Activated T-cell treated with anti-CD3 and anti-CD28 coated beads, Interleukin-2, amount 50 U/mL, for 48 hours (primary cell): ENCODE measurements around the gene SURF2.
"Not testable (repeated sequence)": the region's sequence is repeated elsewhere in the genome, so short reads cannot be mapped to it uniquely, and the experiment has no call there.

ENCODE experiments used
- DNase-seq, 2 experiments: peaks; one replicate each; pipeline ENCODE4 v3.0.0-alpha.2; 2020

Gene SURF2

GRCh38 chr9:133357656-133358055 lies 1.3 kb downstream of the SURF2 start:
- DNase-seq = no peak

- peak; percentile 53 to 64 for DNase-seq
Measured at GRCh38 chr9:133359399-133360175, 3.2 kb downstream of the SURF2 start.

DNA sequence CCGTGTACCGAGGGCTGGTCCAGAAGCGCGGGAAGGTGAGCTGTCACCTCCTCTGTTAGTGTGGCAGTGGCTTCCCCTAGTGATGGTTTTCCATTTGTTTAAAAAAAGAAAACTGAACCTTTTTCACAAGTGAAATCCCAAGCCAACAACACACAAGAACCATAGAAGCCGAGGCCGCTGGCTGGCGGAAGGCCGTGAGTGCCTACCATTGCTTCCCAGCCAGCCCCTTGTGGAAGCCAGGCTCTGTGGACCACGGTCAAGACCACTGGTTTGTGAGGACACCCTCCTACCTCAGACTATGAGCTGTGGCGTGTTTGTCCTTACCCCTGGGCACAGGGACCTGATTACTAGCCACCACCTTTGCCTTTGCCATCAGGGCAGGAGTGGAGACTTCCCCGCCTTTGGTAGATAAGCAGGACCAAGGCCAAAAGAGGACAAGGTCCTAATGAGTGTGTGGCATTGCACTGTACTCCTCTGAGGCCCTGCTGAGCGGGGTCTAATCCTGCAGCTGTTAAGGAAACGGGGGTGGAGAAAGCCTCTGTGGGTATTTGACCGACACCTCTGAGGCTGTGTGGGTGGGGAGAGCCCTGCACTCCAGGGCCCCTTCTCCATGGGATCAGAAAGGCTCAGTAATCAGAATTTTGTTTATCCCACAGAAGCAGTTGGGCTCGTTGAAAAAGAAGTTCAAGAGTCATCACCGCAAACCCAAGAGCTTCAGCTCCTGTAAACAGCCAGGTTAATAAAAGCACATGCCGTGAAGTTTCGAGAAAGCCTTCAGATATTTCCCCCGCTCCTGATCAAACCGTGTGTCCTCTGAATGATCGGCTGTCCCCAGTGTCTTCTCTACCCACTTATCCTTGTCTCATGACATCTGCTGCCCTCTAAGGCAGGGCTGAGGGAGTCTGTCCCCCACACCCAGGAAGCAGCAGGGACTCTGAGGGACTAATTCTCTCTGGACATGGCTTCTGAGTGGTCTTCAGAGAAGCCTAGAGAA lies 4.3 kb downstream of the SURF2 start:
- peak; percentile 44 to 48 for DNase-seq

DNA sequence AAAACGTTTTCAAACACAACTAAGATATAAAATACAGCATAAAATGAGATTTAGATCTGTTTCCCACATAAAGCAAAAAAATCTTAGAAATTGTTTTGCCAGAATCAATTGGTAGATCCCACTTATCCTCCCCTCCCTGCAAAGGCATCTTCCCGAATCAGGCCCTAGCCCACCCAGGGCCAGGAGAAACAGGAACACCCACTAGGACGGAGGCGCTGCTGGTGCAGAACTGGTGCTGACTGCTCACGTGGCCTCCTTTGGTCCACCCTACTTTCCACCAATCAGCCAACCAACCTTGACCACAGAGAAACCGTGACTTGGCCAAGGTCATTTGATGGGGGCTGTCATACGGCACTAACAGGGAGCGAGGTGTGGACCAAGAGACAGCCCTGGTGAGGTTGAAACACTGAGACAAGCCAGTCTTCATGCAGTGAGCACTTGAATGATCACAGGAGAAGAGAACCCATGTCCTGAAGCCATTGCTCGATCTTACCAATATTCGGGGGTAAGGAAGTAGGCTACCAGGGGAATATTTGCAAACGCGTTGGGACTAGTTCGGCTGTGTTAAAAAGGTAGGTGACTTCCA lies 5.2 kb downstream of the SURF2 start:
- no peak for DNase-seq

- DNase-seq = no peak
Measured at GRCh38 chr9:133362359-133363044, 6.2 kb downstream of the SURF2 start.

DNA sequence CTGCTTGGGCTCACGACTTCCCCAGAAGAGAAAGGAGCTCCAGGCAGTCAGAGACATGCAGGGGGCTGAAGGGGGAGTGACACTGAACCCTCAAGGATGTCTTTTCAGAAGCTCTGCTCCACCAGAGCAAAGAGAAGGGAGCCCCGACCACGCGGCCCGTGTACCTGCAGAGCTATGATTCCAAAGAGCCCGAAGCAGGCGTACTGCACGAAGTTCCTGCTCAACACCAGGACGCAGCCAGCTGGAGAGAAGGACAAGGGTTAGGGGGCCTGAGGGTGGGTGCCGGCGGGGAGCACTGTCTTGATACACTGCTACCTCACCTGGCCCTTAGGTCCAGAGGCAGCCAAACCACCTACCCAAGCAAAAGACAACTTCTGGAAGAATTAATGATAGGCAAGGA lies 10.1 kb downstream of the SURF2 start:
- DNase-seq = no peak

DNA sequence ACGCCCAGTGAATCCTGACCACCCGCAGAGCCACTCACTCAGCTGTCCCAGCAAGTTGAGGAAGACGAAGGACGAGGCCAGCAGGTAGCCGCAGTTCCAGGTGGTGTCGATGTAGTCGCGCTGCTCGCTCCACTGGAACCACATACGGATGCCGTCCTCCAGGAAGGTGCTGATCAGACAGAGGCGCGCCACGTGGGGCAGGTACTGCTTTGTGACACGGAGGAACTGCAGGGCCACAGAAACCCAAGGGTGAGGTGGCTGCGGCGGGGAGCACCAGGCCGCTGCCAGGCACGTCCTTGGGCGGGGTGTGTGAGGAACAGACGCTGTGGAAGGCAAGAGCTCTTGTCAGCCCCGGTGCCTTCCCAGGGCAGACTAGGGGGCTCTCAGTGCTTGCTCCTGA lies 10.9 kb downstream of the SURF2 start:
- DNase-seq = no peak

DNA sequence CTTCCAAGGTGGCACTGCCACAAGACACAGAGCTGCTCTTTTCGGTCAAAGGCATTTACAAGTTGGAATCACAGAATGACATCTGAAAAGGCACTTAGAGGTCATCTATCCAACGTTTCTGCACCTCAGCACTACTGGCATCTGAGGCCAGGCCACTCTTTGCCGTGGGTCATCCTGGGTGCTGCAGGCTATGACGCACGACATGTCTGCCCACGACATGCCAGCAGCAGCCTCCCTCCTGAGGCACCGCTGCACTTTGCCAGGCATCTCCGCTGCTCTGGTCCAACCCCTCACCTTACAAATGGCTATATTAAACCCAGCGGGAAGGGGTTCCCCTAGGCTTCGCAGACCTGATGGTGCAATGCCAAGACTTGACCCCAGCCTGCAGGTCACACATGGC lies 11.4 kb downstream of the SURF2 start:
- DNase-seq = no peak

DNA sequence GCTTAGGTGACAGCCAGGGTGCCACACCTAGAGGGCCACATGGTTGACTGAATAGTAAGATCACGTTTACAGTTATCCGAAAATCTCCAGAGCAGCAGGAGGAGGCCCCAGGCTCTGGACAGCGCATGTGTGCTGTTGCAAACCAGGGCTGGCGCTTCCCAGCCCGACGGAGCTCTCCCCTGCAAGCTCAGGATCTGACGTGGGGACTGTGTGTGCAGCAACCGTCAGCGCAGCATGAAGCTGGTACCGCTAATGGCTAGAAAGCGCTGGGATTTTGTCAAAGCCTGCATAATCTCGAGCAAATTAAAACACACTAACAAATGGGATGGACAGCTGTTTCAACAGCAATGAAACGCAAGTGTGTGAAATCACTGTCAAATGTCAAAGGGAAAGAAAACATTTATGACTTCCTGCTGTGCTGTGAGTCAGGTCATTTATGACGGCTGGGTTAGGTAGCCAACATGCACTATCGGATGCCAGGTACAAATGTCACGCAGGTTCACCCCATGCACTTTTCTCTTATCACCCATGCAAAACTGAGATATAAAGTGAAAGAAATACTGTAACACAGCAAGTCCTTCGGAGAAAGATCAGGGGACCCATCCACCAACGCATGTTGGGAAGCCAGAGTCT lies 12.0 kb downstream of the SURF2 start:
- DNase-seq = no peak

DNA sequence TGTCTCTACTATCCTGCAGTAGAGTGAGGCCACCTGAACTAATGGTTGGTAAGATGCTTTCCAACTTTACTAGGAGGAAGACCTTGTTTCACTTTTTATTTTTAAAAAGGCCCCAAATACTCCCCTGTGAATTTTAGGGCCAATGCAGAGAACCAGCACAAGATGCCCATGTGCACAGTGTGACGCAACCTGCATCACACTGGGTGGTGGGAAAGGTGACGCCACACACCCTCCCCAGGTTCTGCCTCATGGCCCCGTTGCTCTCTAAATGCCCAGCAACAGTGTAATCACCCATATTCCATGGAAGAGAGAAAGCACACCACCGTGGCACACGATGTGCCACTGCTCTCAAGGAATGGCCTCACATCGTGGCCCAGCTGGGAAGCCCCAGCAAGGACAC lies 13.1 kb downstream of the SURF2 start:
- DNase-seq = no peak

GRCh38 chr9:133369933-133370332 lies 13.6 kb downstream of the SURF2 start:
- DNase-seq = peak; percentile 58 to 64

DNA sequence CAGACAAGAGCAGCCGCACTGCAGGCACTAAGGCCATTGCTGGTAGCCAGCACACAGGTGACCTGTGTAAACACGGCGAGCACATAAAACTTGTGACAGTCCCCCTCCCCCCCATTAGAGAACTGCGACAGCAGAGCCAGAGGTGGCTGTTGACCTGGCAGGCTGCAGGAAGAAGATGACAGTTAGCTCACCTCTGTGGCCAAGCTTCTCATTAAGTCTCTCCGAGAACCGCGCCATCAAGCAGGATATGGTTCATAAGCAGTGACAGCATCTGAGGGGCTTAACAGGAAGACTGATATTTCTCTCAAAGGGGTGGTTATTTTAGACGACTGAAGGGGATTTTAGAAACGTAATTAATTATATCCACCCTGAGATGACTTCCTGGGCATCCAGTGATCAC lies 14.3 kb downstream of the SURF2 start:
- peak; percentile 57 to 58 for DNase-seq

GRCh38 chr9:133371261-133371711 lies 14.9 kb downstream of the SURF2 start:
- DNase-seq = peak; percentile 85 to 88

- no peak for DNase-seq
Measured at GRCh38 chr9:133372144-133372543, 15.8 kb downstream of the SURF2 start.

DNA sequence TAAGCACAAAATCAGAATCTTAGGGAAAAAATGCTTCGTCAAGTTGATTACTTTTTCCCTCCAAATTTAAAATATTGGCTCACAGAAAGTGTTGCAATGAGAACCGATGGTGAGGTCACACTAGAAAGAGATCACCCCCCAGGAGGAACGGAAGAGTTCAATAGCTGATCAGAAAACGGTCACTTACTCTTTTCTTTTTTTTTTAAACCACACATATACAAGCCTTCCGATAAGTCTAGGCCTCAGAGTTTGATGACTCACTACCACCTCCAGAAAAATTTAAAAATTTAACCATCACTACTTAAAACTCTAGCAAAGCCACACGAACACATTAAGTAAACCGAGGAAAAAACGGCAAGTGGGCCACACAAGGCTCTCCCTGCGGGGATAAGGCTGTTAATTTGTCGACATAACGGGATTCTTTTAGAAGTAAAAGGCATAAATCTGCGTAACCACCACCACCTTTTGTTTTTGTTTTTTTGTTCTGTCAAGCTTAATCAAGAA lies 18.3 kb downstream of the SURF2 start:
- peak in 1 of 2 experiments; percentile 59 for DNase-seq

- peak; percentile 62 to 63 for DNase-seq
Measured at GRCh38 chr9:133375116-133375723, 18.9 kb downstream of the SURF2 start.

DNA sequence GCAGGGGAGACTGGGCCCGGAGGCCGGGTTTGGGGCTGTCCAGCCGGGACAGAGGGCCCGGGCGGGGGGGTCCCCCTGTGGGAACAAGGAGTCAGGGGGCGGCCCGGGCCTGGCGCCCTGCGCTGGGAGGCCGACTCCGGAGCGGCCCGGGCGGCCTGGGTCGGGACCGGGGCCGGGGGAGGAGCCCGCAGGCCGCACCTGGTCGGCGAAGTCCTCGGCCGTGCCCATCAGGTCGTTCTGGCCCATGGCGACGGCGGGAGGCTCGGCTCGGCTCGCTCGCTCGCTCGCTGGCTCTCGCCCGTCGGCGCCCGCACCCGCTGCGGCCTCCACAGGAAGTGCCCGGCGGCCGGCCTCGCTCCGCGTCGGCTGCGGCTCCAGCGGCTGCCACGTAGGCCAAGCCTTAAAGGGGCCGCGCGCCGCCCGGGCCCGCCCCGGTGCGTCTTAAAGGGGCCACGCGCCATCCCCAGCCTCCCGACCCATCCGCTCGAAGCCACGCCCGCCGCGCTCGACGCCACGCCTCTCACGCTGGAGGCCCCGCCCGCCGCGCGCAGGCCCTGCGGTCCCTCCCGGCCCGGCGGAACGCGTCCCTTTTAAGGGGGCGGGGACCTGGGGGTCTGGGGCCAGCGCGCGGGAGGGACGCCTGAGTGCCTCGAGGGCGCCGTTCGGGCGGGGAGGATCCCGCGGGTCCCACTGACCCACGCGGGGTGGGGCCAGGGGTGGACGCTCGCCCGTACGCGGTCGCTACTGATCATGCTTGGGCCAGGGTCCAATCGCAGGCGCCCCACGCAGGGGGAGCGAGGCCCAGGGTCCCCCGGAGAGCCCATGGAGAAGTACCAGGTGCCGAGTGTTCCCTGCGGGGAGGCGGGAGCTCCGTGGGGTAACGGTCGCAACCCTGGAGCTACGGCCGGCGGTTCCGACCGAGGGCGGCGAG lies 19.6 kb downstream of the SURF2 start, which contains the start of the genes STKLD1 and SURF4:
STKLD1 (plus strand) TSS at position 643 of the 931 bp plus-strand sequence; CDS start at position 751, 108 bp downstream.
SURF4 (minus strand) TSS at position 337 of the 931 bp plus-strand sequence; CDS start at position 246, 91 bp downstream.
- peak; percentile 98 to 99 for DNase-seq

- not testable (repeated sequence) for DNase-seq
Measured at GRCh38 chr9:133377280-133377679, 20.9 kb downstream of the SURF2 start.

DNA sequence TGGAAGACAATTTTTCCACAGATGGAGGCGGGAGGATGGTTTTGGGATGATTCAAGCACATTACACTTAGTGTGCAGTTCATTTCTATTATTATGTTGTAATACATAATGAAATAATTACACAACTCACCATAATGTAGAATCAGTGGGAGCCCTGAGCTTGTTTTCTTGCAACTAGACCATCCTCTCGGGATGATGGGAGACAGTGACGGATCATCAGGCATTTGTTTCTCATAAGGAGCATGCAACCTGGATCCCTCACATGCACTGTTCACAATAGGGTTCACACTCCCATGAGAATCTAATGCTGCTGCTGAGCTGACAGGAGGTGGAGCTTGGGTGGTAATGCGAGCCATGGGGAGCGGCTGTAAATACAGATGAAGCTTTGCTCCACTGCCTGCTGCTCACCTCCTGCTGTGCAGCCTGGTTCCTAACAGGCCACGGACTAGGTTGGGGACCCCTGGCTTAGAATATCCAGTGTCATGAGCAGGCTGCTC lies 21.4 kb downstream of the SURF2 start:
- no peak for DNase-seq
